Measurements from ENCODE around the gene FGF3.

The FGF3 gene

DNA sequence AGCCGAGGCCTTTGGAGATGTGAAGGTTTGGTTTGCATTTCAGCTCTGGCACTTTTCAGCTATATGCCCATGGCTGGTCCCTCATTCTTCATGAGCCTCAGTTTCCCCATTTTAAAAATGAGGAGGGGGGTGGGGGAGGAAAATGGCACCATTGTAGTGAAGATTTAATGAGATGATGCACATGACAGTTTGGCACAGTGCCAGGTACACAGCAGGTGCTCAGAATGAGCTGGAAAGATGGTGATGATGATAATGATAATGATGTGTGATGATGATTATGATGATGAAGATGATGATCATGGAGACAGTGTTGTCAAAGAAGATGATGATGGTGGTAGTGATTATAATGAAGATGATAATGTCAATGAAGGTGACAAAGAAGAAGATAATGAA lies 24.3 kb upstream of the FGF3 start:
- DNase-seq (ENCODE audit: low read depth in 2 of 2) = no peak
- TF ChIP-seq, protein P1, sequence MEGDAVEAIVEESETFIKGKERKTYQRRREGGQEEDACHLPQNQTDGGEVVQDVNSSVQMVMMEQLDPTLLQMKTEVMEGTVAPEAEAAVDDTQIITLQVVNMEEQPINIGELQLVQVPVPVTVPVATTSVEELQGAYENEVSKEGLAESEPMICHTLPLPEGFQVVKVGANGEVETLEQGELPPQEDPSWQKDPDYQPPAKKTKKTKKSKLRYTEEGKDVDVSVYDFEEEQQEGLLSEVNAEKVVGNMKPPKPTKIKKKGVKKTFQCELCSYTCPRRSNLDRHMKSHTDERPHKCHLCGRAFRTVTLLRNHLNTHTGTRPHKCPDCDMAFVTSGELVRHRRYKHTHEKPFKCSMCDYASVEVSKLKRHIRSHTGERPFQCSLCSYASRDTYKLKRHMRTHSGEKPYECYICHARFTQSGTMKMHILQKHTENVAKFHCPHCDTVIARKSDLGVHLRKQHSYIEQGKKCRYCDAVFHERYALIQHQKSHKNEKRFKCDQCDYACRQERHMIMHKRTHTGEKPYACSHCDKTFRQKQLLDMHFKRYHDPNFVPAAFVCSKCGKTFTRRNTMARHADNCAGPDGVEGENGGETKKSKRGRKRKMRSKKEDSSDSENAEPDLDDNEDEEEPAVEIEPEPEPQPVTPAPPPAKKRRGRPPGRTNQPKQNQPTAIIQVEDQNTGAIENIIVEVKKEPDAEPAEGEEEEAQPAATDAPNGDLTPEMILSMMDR (IDR thresholded peaks at IDR 0.05; ENCODE audit: low read depth, low read length) = no peak
- H3K4me3 ChIP-seq (replicated peaks in 1 of 2; ENCODE audit: low read depth in 2 of 2, low read length in 2 of 2) = no peak overlapping the region

DNA sequence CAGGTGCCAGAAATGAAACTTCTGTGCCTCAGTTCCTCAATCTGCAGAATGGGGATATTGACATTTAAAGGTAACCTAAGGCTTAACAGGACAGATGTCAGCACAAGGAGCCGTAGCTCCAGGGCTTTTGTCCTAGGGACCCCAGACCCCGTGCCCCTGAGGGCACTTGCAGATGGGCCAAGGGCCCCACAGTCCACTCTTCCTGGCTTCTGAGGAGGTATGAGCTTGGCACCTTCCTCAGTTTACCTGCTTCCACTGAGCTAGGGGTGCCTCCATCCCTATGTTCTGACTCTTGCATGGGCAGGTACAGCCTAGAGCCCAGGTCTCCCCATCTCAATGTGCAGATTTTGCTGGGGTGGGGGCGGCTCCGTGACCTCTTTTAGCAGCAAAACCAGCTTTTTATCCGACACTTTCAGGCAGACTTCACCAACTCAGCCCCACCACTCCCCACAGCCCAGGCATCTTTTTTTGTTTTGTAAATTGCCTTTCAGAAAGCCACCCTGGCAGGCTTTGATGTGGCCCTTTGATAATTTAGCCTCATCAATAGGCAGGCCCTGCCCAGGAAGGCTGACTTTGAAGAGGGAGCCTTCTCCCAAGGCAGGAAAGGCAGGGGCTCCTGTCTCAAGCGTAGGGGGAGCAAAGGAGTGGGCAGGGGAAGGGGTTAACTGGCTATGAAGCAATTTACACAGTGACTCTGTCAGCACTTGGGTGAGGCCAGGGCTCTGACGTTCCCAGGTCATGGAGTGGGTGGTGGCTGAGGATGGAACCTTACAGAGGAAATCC lies 23.7 kb upstream of the FGF3 start:
- H3K4me3 ChIP-seq (replicated peaks in 1 of 2; ENCODE audit: low read depth in 2 of 2, low read length in 2 of 2) = no peak overlapping the region
- DNase-seq (ENCODE audit: low read depth in 2 of 2) = no peak
- TF ChIP-seq, protein P1 (IDR thresholded peaks at IDR 0.05; ENCODE audit: low read depth, low read length) = no peak

DNA sequence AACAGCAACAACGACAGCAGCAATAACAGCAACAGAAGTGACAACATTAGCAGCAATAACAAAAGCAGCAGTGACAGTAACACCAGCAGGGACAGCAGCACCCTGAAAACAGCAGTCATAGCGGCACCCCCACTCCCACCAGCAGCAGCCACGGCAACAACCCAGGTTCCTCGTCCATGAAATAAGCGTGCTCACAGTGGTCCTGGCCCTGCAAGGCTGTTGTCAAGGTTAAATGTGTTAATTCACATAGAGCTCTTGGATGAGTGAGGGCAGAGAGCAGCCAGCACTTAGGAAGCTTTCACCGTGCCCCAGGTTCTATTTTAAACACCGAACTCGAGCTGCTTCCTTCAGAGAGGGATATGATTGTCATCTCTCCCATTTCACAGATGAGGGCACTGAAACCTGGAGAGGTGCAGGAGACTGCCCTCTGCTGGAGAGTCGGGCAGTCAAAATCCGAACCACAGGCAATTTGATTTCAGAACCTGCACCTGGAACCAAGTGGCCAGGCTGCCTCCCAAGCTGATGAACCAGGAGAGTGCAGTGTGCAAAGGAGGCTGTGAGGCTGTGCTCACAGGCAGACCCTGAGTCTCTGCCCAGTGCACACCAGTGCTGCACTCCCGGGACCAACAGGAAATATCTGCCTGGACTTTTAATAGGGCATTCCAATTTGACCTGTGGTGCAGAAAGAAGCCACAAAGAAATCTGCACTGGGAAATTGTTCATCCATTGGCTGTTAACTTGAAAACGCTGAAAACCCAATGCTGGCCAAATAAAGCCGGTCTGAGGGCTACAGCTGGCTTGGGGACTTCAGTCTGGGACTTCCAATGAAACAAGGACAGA lies 22.9 kb upstream of the FGF3 start:
- no peak overlapping the region for H3K4me3 ChIP-seq (replicated peaks in 1 of 2; ENCODE audit: low read depth in 2 of 2, low read length in 2 of 2)
- TF ChIP-seq, protein P1 (IDR thresholded peaks at IDR 0.05; ENCODE audit: low read depth, low read length) = peak; percentile 49
- peak; percentile 14 to 29 for DNase-seq (ENCODE audit: low read depth in 2 of 2)

DNA sequence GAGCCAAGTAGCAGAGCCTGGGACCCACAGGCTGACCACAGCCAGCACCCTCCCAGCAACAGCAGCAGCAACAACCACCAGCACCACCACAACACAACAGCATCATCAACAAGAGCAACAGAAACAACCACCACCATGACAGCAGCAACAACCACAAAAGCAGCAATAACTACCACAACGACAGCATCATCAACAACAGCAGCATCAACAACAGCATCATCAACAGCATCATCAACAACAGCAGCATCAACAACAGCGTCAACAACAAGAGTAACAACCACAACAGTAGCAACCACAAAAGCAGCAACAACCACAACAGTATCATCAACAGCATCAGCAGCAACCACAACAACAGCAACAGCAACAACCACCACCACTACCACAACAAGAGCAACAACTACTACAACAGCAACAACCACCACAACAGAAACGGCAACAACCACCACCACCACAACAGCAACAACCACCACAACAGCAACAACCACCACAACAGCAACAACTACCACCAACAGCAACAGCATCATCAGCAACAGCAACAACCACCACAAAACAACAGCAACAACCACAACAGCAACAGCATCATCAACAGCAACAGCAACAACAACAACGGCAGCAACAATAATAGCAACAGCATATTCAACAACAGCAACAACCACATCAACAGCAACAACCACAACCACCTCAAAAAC lies 22.1 kb upstream of the FGF3 start:
- H3K4me3 ChIP-seq (replicated peaks in 1 of 2; ENCODE audit: low read depth in 2 of 2, low read length in 2 of 2) = no peak overlapping the region
- TF ChIP-seq, protein P1 (IDR thresholded peaks at IDR 0.05; ENCODE audit: low read depth, low read length) = no peak
- no peak for DNase-seq (ENCODE audit: low read depth in 2 of 2)

DNA sequence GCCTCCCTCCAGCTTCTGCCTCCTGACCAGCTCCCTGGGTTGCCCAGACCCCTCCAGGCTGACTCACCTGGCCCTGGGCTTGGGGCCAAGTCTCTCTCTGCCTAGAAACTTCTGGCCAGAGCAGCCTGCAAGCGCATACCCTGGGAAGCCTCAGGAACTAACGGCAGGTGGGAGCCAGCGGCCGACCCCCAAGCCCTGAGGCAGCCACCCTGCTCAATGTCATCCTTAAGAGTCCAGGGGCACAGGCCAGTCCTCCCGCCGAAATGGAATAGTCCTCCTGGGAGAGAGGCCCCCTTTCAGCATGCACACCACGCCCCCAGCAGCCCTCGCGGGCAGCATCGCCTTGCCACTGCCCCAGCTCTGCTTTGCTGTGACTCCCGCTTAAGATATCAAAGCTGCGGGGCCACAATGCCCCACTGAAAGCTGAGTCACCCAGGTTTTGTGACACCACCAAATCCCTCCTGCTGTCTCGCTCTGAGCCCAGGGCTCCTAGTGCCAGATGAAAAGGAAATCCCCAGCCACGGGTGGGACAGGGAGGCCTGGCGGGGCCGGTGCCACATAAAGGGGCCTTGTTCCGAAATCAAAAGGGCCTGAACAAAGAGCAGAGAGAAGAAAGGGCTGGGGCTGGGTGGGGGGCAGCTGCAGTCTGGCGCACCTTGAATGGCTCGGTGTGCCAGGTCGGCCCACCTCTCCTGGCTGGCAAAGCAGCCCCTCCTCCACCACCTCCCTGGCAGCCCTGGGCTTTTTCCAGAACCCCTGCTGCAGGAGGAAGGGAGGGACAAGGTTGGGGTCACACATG lies 21.4 kb upstream of the FGF3 start:
- no peak for DNase-seq (ENCODE audit: low read depth in 2 of 2)
- H3K4me3 ChIP-seq (replicated peaks in 1 of 2; ENCODE audit: low read depth in 2 of 2, low read length in 2 of 2) = no peak overlapping the region
- TF ChIP-seq, protein P1 (IDR thresholded peaks at IDR 0.05; ENCODE audit: low read depth, low read length) = no peak

DNA sequence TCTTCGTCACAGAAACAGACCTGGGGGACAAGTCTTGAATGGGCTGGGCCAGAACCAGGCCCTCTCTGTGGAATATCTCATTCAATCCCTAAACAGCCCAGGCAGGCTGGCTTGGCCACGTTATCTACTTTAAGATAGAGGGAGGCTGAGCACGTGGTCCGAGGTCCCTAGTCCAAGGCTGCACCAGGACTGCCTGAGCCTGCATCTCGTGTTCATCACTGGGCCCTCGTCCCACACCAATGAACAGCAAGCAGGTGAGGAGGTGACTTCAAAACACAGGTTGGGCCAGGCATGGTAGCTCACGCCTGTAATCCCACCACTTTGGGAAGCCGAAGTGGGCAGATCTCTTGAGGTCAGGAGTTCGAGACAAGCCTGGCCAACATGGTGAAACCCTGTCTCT lies 20.3 kb upstream of the FGF3 start:
- DNase-seq (ENCODE audit: low read depth in 2 of 2) = no peak
- TF ChIP-seq, protein P1 (IDR thresholded peaks at IDR 0.05; ENCODE audit: low read depth, low read length) = no peak
- H3K4me3 ChIP-seq (replicated peaks in 1 of 2; ENCODE audit: low read depth in 2 of 2, low read length in 2 of 2) = no peak overlapping the region
